Uterus (tissue), 2 donors: ENCODE results near the gene PPP3R1.

Source experiments
- POLR2A ChIP-seq, 2 donors: fragments of 450-650 bp; IDR thresholded peaks; one replicate each; pipeline ENCODE4 v1.6.1; 2016; ENCODE audit warnings: antibody characterized with exemption in 2 of 2, mild to moderate bottlenecking in 1 of 2, moderate library complexity in 1 of 2
- TF ChIP-seq, protein P1 (sequence below), 4 experiments: fragments of 200-600 bp in 2 of 4; fragments of 450-650 bp in 2 of 4; sonication (generic) in 2 of 4; IDR thresholded peaks; one replicate each; pipeline ENCODE4 v1.5.1; 2016 to 2019; ENCODE audit warnings: antibody characterized with exemption in 4 of 4, mild to moderate bottlenecking in 2 of 4, moderate library complexity in 1 of 4

DNA sequence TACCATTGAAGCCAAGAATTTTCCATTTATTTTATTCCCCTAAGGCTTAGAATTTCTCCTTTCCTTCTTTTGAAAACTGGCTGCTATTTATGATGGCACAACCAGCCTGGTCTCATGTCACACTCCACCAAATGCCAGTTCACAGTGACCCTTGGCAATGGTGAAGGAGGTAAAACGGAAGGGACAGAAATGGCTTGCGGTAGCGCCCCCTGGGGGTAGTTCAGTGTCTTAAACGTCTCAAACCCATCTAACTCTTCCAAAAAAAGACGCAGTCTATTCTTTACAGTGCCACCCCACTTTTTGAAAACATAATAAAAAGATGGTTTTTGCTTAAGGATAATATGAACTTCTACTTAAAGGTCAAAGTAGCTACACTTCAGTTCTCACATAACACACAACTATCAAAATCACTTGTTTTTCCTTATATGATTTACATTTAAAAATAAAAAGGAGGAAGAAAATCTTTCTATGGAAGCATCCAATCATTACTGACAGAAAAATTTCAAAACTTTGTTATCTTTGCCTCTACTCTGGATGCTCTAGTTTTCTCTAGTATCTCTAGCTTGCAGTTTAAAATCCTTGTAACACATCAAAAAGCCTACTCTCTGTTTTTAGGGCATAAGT lies 66.7 kb downstream of the PPP3R1 start:
- TF ChIP-seq, protein P1, sequence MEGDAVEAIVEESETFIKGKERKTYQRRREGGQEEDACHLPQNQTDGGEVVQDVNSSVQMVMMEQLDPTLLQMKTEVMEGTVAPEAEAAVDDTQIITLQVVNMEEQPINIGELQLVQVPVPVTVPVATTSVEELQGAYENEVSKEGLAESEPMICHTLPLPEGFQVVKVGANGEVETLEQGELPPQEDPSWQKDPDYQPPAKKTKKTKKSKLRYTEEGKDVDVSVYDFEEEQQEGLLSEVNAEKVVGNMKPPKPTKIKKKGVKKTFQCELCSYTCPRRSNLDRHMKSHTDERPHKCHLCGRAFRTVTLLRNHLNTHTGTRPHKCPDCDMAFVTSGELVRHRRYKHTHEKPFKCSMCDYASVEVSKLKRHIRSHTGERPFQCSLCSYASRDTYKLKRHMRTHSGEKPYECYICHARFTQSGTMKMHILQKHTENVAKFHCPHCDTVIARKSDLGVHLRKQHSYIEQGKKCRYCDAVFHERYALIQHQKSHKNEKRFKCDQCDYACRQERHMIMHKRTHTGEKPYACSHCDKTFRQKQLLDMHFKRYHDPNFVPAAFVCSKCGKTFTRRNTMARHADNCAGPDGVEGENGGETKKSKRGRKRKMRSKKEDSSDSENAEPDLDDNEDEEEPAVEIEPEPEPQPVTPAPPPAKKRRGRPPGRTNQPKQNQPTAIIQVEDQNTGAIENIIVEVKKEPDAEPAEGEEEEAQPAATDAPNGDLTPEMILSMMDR (IDR thresholded peaks at IDR 0.05) = peak in 1 of 4 experiments; percentile 30
- no peak for TF ChIP-seq POLR2A (IDR thresholded peaks at IDR 0.05)
